H1 (cell line): ENCODE results near the gene GATA5. TPM values are rescaled to one million over a fixed set of nuclear protein-coding genes. Genes with fewer than 3 reads are reported as not detected.

Experiments
- CTCF ChIA-PET: fragments of 300-600 bp; sonication (Branson Sonifier 250); formaldehyde crosslinking; loops from one replicate; lab custom pipeline; 2021; ENCODE audit not compliant: partially characterized antibody; lab: Charles Lee
- POLR2A ChIA-PET: fragments of 300-600 bp; sonication (Branson Sonifier 250); formaldehyde crosslinking; loops from one replicate; lab custom pipeline; 2021; ENCODE audit warnings: inconsistent platforms; ENCODE audit not compliant: partially characterized antibody; lab: Charles Lee
- DNase-seq, 2 experiments: peaks; one replicate each; pipeline versions ENCODE4 v3.0.0 to v3.0.0-alpha.2; 2010 to 2022; ENCODE audit warnings: low spot score in 2 of 2, low read depth in 1 of 2, mixed read lengths in 1 of 2
- FAIRE-seq: peaks from 2 replicates; lab custom pipeline; 2011; peaks lifted over from hg19 to GRCh38; lab: Jason Lieb, UNC
- H2AFZ ChIP-seq: 2 replicates; pipeline ENCODE4 v1.8.1; 2012; ENCODE audit warnings: low read length, inconsistent platforms
- H2AK5ac ChIP-seq: 2 replicates; pipeline ENCODE4 v1.6.1; 2013; ENCODE audit warnings: low read depth, low read length
- H2BK120ac ChIP-seq: replicated peaks from 2 replicates; pipeline ENCODE3; 2013; ENCODE audit warnings: low read depth, low read length, inconsistent platforms
- H2BK12ac ChIP-seq: 2 replicates; pipeline ENCODE4 v1.6.1; 2013; ENCODE audit warnings: low read depth, low read length
- H2BK15ac ChIP-seq: 2 replicates; pipeline ENCODE4 v1.6.1; 2013; ENCODE audit warnings: low read length
- H2BK20ac ChIP-seq: 2 replicates; pipeline ENCODE4 v1.6.1; 2013; ENCODE audit warnings: low read length
- H2BK5ac ChIP-seq: 2 replicates; pipeline ENCODE4 v1.6.1; 2013; ENCODE audit warnings: low read depth, low read length
- H3K14ac ChIP-seq: 2 replicates; pipeline ENCODE4 v1.6.1; 2013; ENCODE audit warnings: inconsistent platforms; ENCODE audit not compliant: insufficient read length
- H3K18ac ChIP-seq: 2 replicates; pipeline ENCODE4 v1.6.1; 2013; ENCODE audit warnings: low read length; ENCODE audit errors: extremely low read depth
- H3K23ac ChIP-seq: 2 replicates; pipeline ENCODE4 v1.6.1; 2013; ENCODE audit warnings: inconsistent platforms; ENCODE audit not compliant: insufficient read length
- H3K23me2 ChIP-seq: 2 replicates; pipeline ENCODE4 v1.6.1; 2013; ENCODE audit warnings: low read depth, low read length
- H3K27ac ChIP-seq: 2 replicates; pipeline ENCODE4 v1.6.1; 2011; ENCODE audit warnings: low read depth, low read length, inconsistent platforms
- H3K27me3 ChIP-seq, 4 experiments: replicated peaks in 1 of 4; 1 replicate in 1 of 4; 2 replicates in 3 of 4; pipeline versions ENCODE4 v1.6.1 to v1.8.1; 2011 to 2013; ENCODE audit warnings: low read length in 3 of 4, mild to moderate bottlenecking in 3 of 4, inconsistent platforms in 2 of 4, mixed read lengths in 2 of 4, moderate library complexity in 1 of 4; ENCODE audit not compliant: control insufficient read depth in 3 of 4, insufficient read depth in 3 of 4; ENCODE audit errors: extremely low read depth in 1 of 4
- H3K36me3 ChIP-seq, 4 experiments: 2 replicates each; pipeline versions ENCODE4 v1.6.1 to v1.8.1; 2011 to 2013; ENCODE audit warnings: mild to moderate bottlenecking in 4 of 4, low read length in 3 of 4, moderate library complexity in 2 of 4, control low read depth in 1 of 4, inconsistent platforms in 1 of 4; ENCODE audit not compliant: insufficient read depth in 4 of 4, control insufficient read depth in 2 of 4
- H3K4ac ChIP-seq: replicated peaks from 2 replicates; pipeline ENCODE3; 2013; ENCODE audit warnings: low read length, low read depth, mixed read lengths, inconsistent platforms; ENCODE audit not compliant: insufficient read length
- H3K4me1 ChIP-seq, 4 experiments: replicated peaks in 1 of 4; 1 replicate in 1 of 4; 2 replicates in 3 of 4; pipeline versions ENCODE4 v1.6.1 to v1.8.1; 2011 to 2013; ENCODE audit warnings: low read length in 3 of 4, inconsistent platforms in 2 of 4, mixed read lengths in 1 of 4; ENCODE audit not compliant: insufficient read depth in 4 of 4, control insufficient read depth in 3 of 4
- H3K4me2 ChIP-seq, 2 experiments: 2 replicates each; pipeline versions ENCODE4 v1.6.1 to v1.8.1; 2011 to 2013; ENCODE audit warnings: low read depth in 2 of 2, low read length in 2 of 2, control low read depth in 1 of 2, inconsistent platforms in 1 of 2, mild to moderate bottlenecking in 1 of 2; ENCODE audit not compliant: insufficient read depth in 1 of 2
- H3K4me3 ChIP-seq, 4 experiments: fragments of 200-600, 300-600 bp in 1 of 4; sonication (generic), shearing (Covaris generic), sonication (Bioruptor Twin) in 1 of 4; 2 replicates each; pipeline versions ENCODE4 v1.5.1 to v1.8.1; 2011 to 2016; ENCODE audit warnings: low read length in 4 of 4, low read depth in 3 of 4, control low read depth in 2 of 4, inconsistent platforms in 2 of 4, mild to moderate bottlenecking in 2 of 4, mixed read lengths in 1 of 4, moderate library complexity in 1 of 4; ENCODE audit not compliant: insufficient read depth in 2 of 4; ENCODE audit errors: extremely low read depth in 1 of 4
- H3K56ac ChIP-seq: replicated peaks from 2 replicates; pipeline ENCODE3; 2013; ENCODE audit warnings: low read depth, mild to moderate bottlenecking, mixed read lengths, low read length, inconsistent platforms; ENCODE audit not compliant: insufficient read length
- H3K79me1 ChIP-seq: 2 replicates; pipeline ENCODE4 v1.6.1; 2013; ENCODE audit warnings: low read depth, low read length, control low read depth
- H3K79me2 ChIP-seq, 2 experiments: 2 replicates each; pipeline versions ENCODE4 v1.6.1 to v1.8.1; 2012 to 2013; ENCODE audit warnings: low read length in 2 of 2, mild to moderate bottlenecking in 2 of 2, inconsistent platforms in 1 of 2; ENCODE audit not compliant: insufficient read depth in 2 of 2, control insufficient read depth in 1 of 2
- H3K9ac ChIP-seq, 4 experiments: replicated peaks in 1 of 4; 1 replicate in 1 of 4; 2 replicates in 3 of 4; pipeline versions ENCODE4 v1.6.1 to v1.8.1; 2011 to 2013; ENCODE audit warnings: low read depth in 3 of 4, low read length in 3 of 4, control low read depth in 2 of 4, mild to moderate bottlenecking in 2 of 4, moderate library complexity in 2 of 4, inconsistent platforms in 1 of 4; ENCODE audit errors: extremely low read depth in 1 of 4
- H3K9me3 ChIP-seq, 2 experiments: 2 replicates each; pipeline versions ENCODE4 v1.6.1 to v1.8.1; 2012 to 2013; ENCODE audit warnings: mild to moderate bottlenecking in 2 of 2, moderate library complexity in 2 of 2, control low read depth in 1 of 2, inconsistent platforms in 1 of 2, low read depth in 1 of 2, low read length in 1 of 2, mixed read lengths in 1 of 2; ENCODE audit not compliant: insufficient read depth in 2 of 2
- H4K20me1 ChIP-seq, 2 experiments: replicated peaks in 1 of 2; 2 replicates each; pipeline versions ENCODE3 to v1.8.1; 2011 to 2013; ENCODE audit warnings: inconsistent platforms in 2 of 2, low read length in 2 of 2, mild to moderate bottlenecking in 1 of 2; ENCODE audit not compliant: insufficient read depth in 2 of 2, control insufficient read depth in 1 of 2
- H4K5ac ChIP-seq: 2 replicates; pipeline ENCODE4 v1.6.1; 2013; ENCODE audit warnings: low read length, low read depth, mixed read lengths, inconsistent platforms; ENCODE audit not compliant: insufficient read length
- H4K8ac ChIP-seq: 2 replicates; pipeline ENCODE4 v1.8.0; 2013; ENCODE audit warnings: mild to moderate bottlenecking, moderate library complexity, low read length, inconsistent platforms; ENCODE audit not compliant: insufficient read depth; ENCODE audit errors: extremely low read depth
- H4K91ac ChIP-seq: replicated peaks from 2 replicates; pipeline ENCODE3; 2013; ENCODE audit warnings: low read length, mixed read lengths, inconsistent platforms; ENCODE audit not compliant: insufficient read length
- BCL11A ChIP-seq, 2 experiments: IDR thresholded peaks; one replicate each; pipeline ENCODE4 v1.6.1; 2011; ENCODE audit warnings: low read depth in 2 of 2, low read length in 2 of 2, mild to moderate bottlenecking in 2 of 2
- JUN ChIP-seq: IDR thresholded peaks from 2 replicates; pipeline ENCODE4 v1.6.1; 2011; ENCODE audit warnings: low read depth, mild to moderate bottlenecking, improper control_type of control experiment, low read length
- KDM5A ChIP-seq: fragments of 200-600 bp; IDR thresholded peaks from 2 replicates; pipeline ENCODE4 v1.7.1; 2012; ENCODE audit warnings: mild to moderate bottlenecking, low read length, inconsistent platforms, mixed read lengths
- PHF8 ChIP-seq: fragments of 200-600 bp; sonication (generic); conservative IDR thresholded peaks from 2 replicates; pipeline ENCODE4 v1.7.1; 2012; ENCODE audit warnings: low read depth, mild to moderate bottlenecking, inconsistent platforms, low read length, moderate library complexity
- POU5F1 ChIP-seq: IDR thresholded peaks from 2 replicates; pipeline ENCODE4 v1.6.1; 2011; ENCODE audit warnings: low read depth, mild to moderate bottlenecking, low read length, moderate library complexity
- SAP30 ChIP-seq: fragments of 300-600 bp; sonication (generic); IDR thresholded peaks from 2 replicates; pipeline ENCODE4 v1.7.1; 2012; ENCODE audit warnings: low read length, moderate library complexity, mild to moderate bottlenecking, inconsistent platforms; ENCODE audit not compliant: insufficient read depth, insufficient replicate concordance
- WGBS, 2 experiments: shearing (Covaris generic) in 1 of 2; methylation state at CpG; one replicate each; pipeline versions ENCODE4 v1.1.6 to v1.1.7; 2013 to 2015; ENCODE audit warnings: low lambda C conversion rate in 2 of 2, mixed read lengths in 2 of 2, inconsistent platforms in 1 of 2, low coverage in 1 of 2, missing lambda C conversion rate in 1 of 2; ENCODE audit not compliant: insufficient replicate concordance in 2 of 2, insufficient coverage in 1 of 2, insufficient read length in 1 of 2; ENCODE audit errors: extremely low coverage in 1 of 2, missing lambda C conversion rate in 1 of 2; 5-methylcytosine and 5-hydroxymethylcytosine counted together
- polyA plus RNA-seq, 7 experiments: library from polyadenylated mRNA; depleted of rRNA in 3 of 7; stranded (reverse) in 5 of 7; unstranded in 2 of 7; fragments of >200 nt in 5 of 7; fragments of 200-250 nt in 2 of 7; gene quantifications; 1 replicate in 5 of 7; 2 replicates in 1 of 7; 4 replicates in 1 of 7; pipeline versions ENCODE4 v1.2.1 to v1.2.3, GENCODE V29; 2011 to 2013; ENCODE audit warnings: missing spikeins in 2 of 7, mixed read lengths in 2 of 7
- total RNA-seq: library from RNA; stranded (reverse); fragmentation: NEBNext Ultra II Directional; extraction: Animal tissue kit (Norgen Biotek cat#: 25700); gene quantifications from 2 replicates; pipeline ENCODE4 v1.2.1, GENCODE V29; 2021

The GATA5 gene
- total and polyA plus RNA-seq, 2 of the 8 experiments (the other 6 are each of a cell fraction or from before 2014, with no cell fraction given): 0.08 to 0.11 TPM

- no peak for FAIRE-seq
Measured at GRCh38 chr20:62486484-62486883, 10.7 kb upstream of the GATA5 start.

More at GRCh38 chr20:62486484-62486883, 10.7 kb upstream of the GATA5 start:
- Histone ChIP-seq H3K79me1 (0 out of 2 replicates have a peak, but pooled peaks cover 2% of the 10 kb centered on the region), H2BK15ac (no peak overlapping the region), H4K5ac (no peak overlapping the region), H3K23me2 (no peaks in the 10 kb centered on the region), H2AK5ac (no peak overlapping the region), H3K56ac (no peak overlapping the region), H3K23ac (no peak overlapping the region), H2BK20ac (no peak overlapping the region), H4K8ac (no peak overlapping the region), H3K4ac (no peak overlapping the region), H4K20me1 (peaks cover 0 to 11% of the 10 kb centered on the region in 2 experiments), H3K18ac (no peak overlapping the region; the same call in 1 of the 2 replicates), H2BK120ac (no peak overlapping the region), H3K4me3 (no peak overlapping the region), H3K14ac (no peak overlapping the region), H3K9me3 (no peaks in the 10 kb centered on the region), H2BK12ac (peak overlapping the region; percentile 9; the same call in 1 of the 2 replicates), H2AFZ (no peak overlapping the region), H2BK5ac (no peak overlapping the region), H4K91ac (no peak overlapping the region), H3K4me2 (no peak overlapping the region), H3K9ac (no peak overlapping the region), H3K27ac (no peak overlapping the region), H3K79me2 (no peaks in the 10 kb centered on the region), H3K27me3 (peaks cover 5 to 42% (median 37%) of the 10 kb centered on the region in 4 experiments), H3K4me1 (peaks cover 0 to 35% (median 27%) of the 10 kb centered on the region in 4 experiments; a peak in 6 of 7 replicates), H3K36me3 (no peaks in the 10 kb centered on the region)
- no peak for DNase-seq
- ChIA-PET POLR2A (no interaction called here), CTCF (interaction anchor here (0.8 to 2.2 kb wide), 2 partner anchors 13 to 72 kb away, joined by 3 to 10 read pairs; no protein-coding TSS in a partner anchor)
- 90% methylated on average over 13 of the region's 13 CpGs; no CpG with 5 or more reads in 1 of the 2 experiments for WGBS, 2 experiments
- TF ChIP-seq BCL11A (IDR thresholded peaks at IDR 0.05; ENCODE audit: low read depth in 2 of 2, low read length in 2 of 2) (no peak), PHF8 (no peak), POU5F1 (no peak), JUN (no peak), KDM5A (no peak), SAP30 (no peak)
